ENCODE data around the gene ARHGAP9.

Gene ARHGAP9

GRCh38 chr12:57471661-57472060 lies 8.0 kb downstream of the ARHGAP9 start:
- no peak for DNase-seq

- DNase-seq = no peak
These were observed 8.6 kb downstream of the ARHGAP9 start for GRCh38 chr12:57470970-57471656.

GRCh38 chr12:57470286-57470969 lies 9.2 kb downstream of the ARHGAP9 start:
- DNase-seq = no peak

- DNase-seq = no peak
These were observed 10.1 kb downstream of the ARHGAP9 start for GRCh38 chr12:57469296-57470164.

- DNase-seq = no peak
These were observed 11.8 kb downstream of the ARHGAP9 start for GRCh38 chr12:57467915-57468314.

- DNase-seq = no peak
These were observed 12.3 kb downstream of the ARHGAP9 start for GRCh38 chr12:57467212-57467874.

GRCh38 chr12:57465747-57466505 lies 13.7 kb downstream of the ARHGAP9 start:
- no peak for DNase-seq

GRCh38 chr12:57465030-57465746 lies 14.5 kb downstream of the ARHGAP9 start:
- DNase-seq = no peak

- no peak for DNase-seq
These were observed 15.1 kb downstream of the ARHGAP9 start for GRCh38 chr12:57464569-57464968.

GRCh38 chr12:57462912-57463253 lies 16.8 kb downstream of the ARHGAP9 start:
- no peak for DNase-seq

GRCh38 chr12:57462251-57462911 lies 17.3 kb downstream of the ARHGAP9 start:
- peak; percentile 85 for DNase-seq

GRCh38 chr12:57461917-57462250 lies 17.8 kb downstream of the ARHGAP9 start:
- DNase-seq = peak; percentile 77

- peak; percentile 82 for DNase-seq
These were observed 18.3 kb downstream of the ARHGAP9 start for GRCh38 chr12:57461276-57461916.

- no peak for DNase-seq
These were observed 18.8 kb downstream of the ARHGAP9 start for GRCh38 chr12:57460841-57461275.

- no peak for DNase-seq
These were observed 19.2 kb downstream of the ARHGAP9 start for GRCh38 chr12:57460468-57460784.

GRCh38 chr12:57459750-57460467 lies 19.8 kb downstream of the ARHGAP9 start, which contains the start of gene GLI1:
TSS of gene GLI1 (plus strand) at chr12:57459785. CDS start at chr12:57463692, 3,907 bp downstream.
- peak; percentile 35 for DNase-seq

- peak; percentile 95 for DNase-seq
These were observed 20.5 kb downstream of the ARHGAP9 start for GRCh38 chr12:57459055-57459749.

GRCh38 chr12:57458665-57459054 lies 21.0 kb downstream of the ARHGAP9 start:
- DNase-seq = no peak

GRCh38 chr12:57456737-57457490 lies 22.8 kb downstream of the ARHGAP9 start:
- no peak for DNase-seq

Measured in HCEC 1CT (cell line).